Measurements from ENCODE around the gene POLE. TPM values are rescaled to one million over a fixed set of nuclear protein-coding genes. Genes with fewer than 3 reads are reported as not detected.

Gene POLE
- total RNA-seq, 1 experiment from 2014 or later = 200 TPM

GRCh38 chr12:132669166-132669879, 17.8 kb downstream of the POLE start:
- intact Hi-C loops (cut with micrococcal nuclease; ENCODE audit: unreplicated experiment) = no loop called here
- H3K27ac Mint-ChIP-seq (ENCODE audit: unreplicated experiment) = no peak overlapping the region
- no peaks in the 10 kb centered on the region for H3K4me1 Mint-ChIP-seq (ENCODE audit: low read depth, unreplicated experiment)
- no peak for TF ChIP-seq CTCF (IDR thresholded peaks at IDR 0.05; ENCODE audit: unreplicated experiment)
- no peaks in the 10 kb centered on the region for H3K27me3 Mint-ChIP-seq (ENCODE audit: unreplicated experiment)
- peaks cover 54% of the 10 kb centered on the region for H3K36me3 Mint-ChIP-seq (ENCODE audit: insufficient read depth, unreplicated experiment)
- no peak overlapping the region for H3K4me3 Mint-ChIP-seq (ENCODE audit: low read depth, unreplicated experiment)
- CTCF ChIA-PET = no interaction called here
- DNase-seq = no peak
- BruUV-seq (replicated peaks) = no TSS peak
- H3K9me3 Mint-ChIP-seq (ENCODE audit: low read depth, unreplicated experiment) = no peaks in the 10 kb centered on the region

GRCh38 chr12:132668191-132669088, 18.7 kb downstream of the POLE start:
- TF ChIP-seq CTCF (IDR thresholded peaks at IDR 0.05; ENCODE audit: unreplicated experiment) = no peak

GRCh38 chr12:132665794-132666193, 21.3 kb downstream of the POLE start:
- Mint-ChIP-seq H3K4me1 (ENCODE audit: low read depth, unreplicated experiment) (no peaks in the 10 kb centered on the region), H3K27ac (ENCODE audit: unreplicated experiment) (no peak overlapping the region), H3K9me3 (ENCODE audit: low read depth, unreplicated experiment) (no peaks in the 10 kb centered on the region), H3K4me3 (ENCODE audit: low read depth, unreplicated experiment) (no peak overlapping the region), H3K27me3 (ENCODE audit: unreplicated experiment) (no peaks in the 10 kb centered on the region), H3K36me3 (ENCODE audit: insufficient read depth, unreplicated experiment) (peaks cover 34% of the 10 kb centered on the region)
- BruUV-seq (replicated peaks) = no TSS peak
- no peak for DNase-seq
- CTCF ChIA-PET = no interaction called here
- no peak for TF ChIP-seq CTCF (IDR thresholded peaks at IDR 0.05; ENCODE audit: unreplicated experiment)
- intact Hi-C loops (cut with micrococcal nuclease; ENCODE audit: unreplicated experiment) = no loop called here

More at GRCh38 chr12:132668191-132669088, 18.7 kb downstream of the POLE start:
- no peaks in the 10 kb centered on the region for H3K4me1 Mint-ChIP-seq (ENCODE audit: low read depth, unreplicated experiment)
- H3K36me3 Mint-ChIP-seq (ENCODE audit: insufficient read depth, unreplicated experiment) = peaks cover 48% of the 10 kb centered on the region
- intact Hi-C loops (cut with micrococcal nuclease; ENCODE audit: unreplicated experiment) = no loop called here
- BruUV-seq (replicated peaks) = no TSS peak
- H3K9me3 Mint-ChIP-seq (ENCODE audit: low read depth, unreplicated experiment) = no peaks in the 10 kb centered on the region
- H3K27me3 Mint-ChIP-seq (ENCODE audit: unreplicated experiment) = no peaks in the 10 kb centered on the region
- H3K27ac Mint-ChIP-seq (ENCODE audit: unreplicated experiment) = no peak overlapping the region
- CTCF ChIA-PET = no interaction called here
- H3K4me3 Mint-ChIP-seq (ENCODE audit: low read depth, unreplicated experiment) = no peak overlapping the region
- DNase-seq = no peak

GRCh38 chr12:132665149-132665491, 22.0 kb downstream of the POLE start:
- intact Hi-C loops (cut with micrococcal nuclease; ENCODE audit: unreplicated experiment) = no loop called here
- CTCF ChIA-PET = no interaction called here
- BruUV-seq (replicated peaks) = no TSS peak
- no peaks in the 10 kb centered on the region for H3K27me3 Mint-ChIP-seq (ENCODE audit: unreplicated experiment)
- DNase-seq = no peak
- H3K4me1 Mint-ChIP-seq (ENCODE audit: low read depth, unreplicated experiment) = no peaks in the 10 kb centered on the region
- H3K27ac Mint-ChIP-seq (ENCODE audit: unreplicated experiment) = no peak overlapping the region
- TF ChIP-seq CTCF (IDR thresholded peaks at IDR 0.05; ENCODE audit: unreplicated experiment) = no peak
- H3K9me3 Mint-ChIP-seq (ENCODE audit: low read depth, unreplicated experiment) = no peaks in the 10 kb centered on the region
- H3K4me3 Mint-ChIP-seq (ENCODE audit: low read depth, unreplicated experiment) = no peak overlapping the region
- H3K36me3 Mint-ChIP-seq (ENCODE audit: insufficient read depth, unreplicated experiment) = peaks cover 30% of the 10 kb centered on the region

All from Calu3 (cell line).